HepG2 (cell line): ENCODE measurements around the gene HDLBP. TPM values are rescaled to one million over a fixed set of nuclear protein-coding genes. Genes with fewer than 3 reads are reported as not detected.
A peak's percentile ranks its signal among the peaks of the same experiment; 100 is the strongest.

ENCODE experiments used
- CBX5 ChIP-seq: sonication (generic); formaldehyde crosslinking; IDR thresholded peaks from 2 replicates; pipeline ENCODE4 v1.4.0; 2020; ENCODE audit warnings: missing genetic modification reagents, borderline replicate concordance
- E2F1 ChIP-seq: sonication (generic); formaldehyde crosslinking; IDR thresholded peaks from 2 replicates; pipeline ENCODE4 v1.5.0; 2020; ENCODE audit warnings: missing genetic modification reagents
- FOXA3 ChIP-seq: IDR thresholded peaks from 2 replicates; pipeline ENCODE4 v1.6.1; 2016; ENCODE audit warnings: missing genetic modification reagents, missing compliant biosample characterization
- FOXO1 ChIP-seq: sonication (generic); formaldehyde crosslinking; IDR thresholded peaks from 2 replicates; pipeline ENCODE4 v1.4.0; 2020; ENCODE audit warnings: missing genetic modification reagents
- FUBP1 ChIP-seq: sonication (generic); formaldehyde crosslinking; IDR thresholded peaks from 2 replicates; pipeline ENCODE4 v1.5.1; 2020; ENCODE audit warnings: missing genetic modification reagents, mild to moderate bottlenecking, borderline replicate concordance
- GPBP1L1 ChIP-seq: sonication (generic); formaldehyde crosslinking; IDR thresholded peaks from 2 replicates; pipeline ENCODE4 v1.5.0; 2020; ENCODE audit warnings: mild to moderate bottlenecking, missing genetic modification reagents
- HNRNPUL1 ChIP-seq: fragments of 200-400 bp; formaldehyde crosslinking; IDR thresholded peaks from 2 replicates; pipeline ENCODE4 v1.6.1; 2017; ENCODE audit warnings: low read depth, mild to moderate bottlenecking, low read length, moderate library complexity
- KLF13 ChIP-seq: sonication (generic); formaldehyde crosslinking; IDR thresholded peaks from 2 replicates; pipeline ENCODE4 v1.4.0; 2020; ENCODE audit warnings: mild to moderate bottlenecking, missing genetic modification reagents
- LCORL ChIP-seq, 2 experiments: fragments of 450-650 bp in 1 of 2; sonication (generic) in 1 of 2; formaldehyde crosslinking in 1 of 2; IDR thresholded peaks; 2 replicates each; pipeline versions ENCODE4 v1.5.0 to v1.6.1; 2017 to 2020; ENCODE audit warnings: antibody characterized with exemption in 1 of 2, missing genetic modification reagents in 1 of 2
- MZF1 ChIP-seq: sonication (generic); formaldehyde crosslinking; IDR thresholded peaks from 2 replicates; pipeline ENCODE4 v1.8.1; 2023; ENCODE audit warnings: mild to moderate bottlenecking, missing genetic modification reagents, borderline replicate concordance
- PLSCR1 ChIP-seq: sonication (generic); formaldehyde crosslinking; IDR thresholded peaks from 2 replicates; pipeline ENCODE4 v1.5.0; 2020; ENCODE audit warnings: missing genetic modification reagents, mild to moderate bottlenecking, borderline replicate concordance
- RARG ChIP-seq: sonication (generic); formaldehyde crosslinking; IDR thresholded peaks from 2 replicates; pipeline ENCODE4 v1.4.0; 2020; ENCODE audit warnings: low read depth, mild to moderate bottlenecking, missing genetic modification reagents
- SALL1 ChIP-seq: sonication (generic); formaldehyde crosslinking; IDR thresholded peaks from 2 replicates; pipeline ENCODE4 v1.8.0; 2022; ENCODE audit warnings: mild to moderate bottlenecking, missing genetic modification reagents
- ZBTB42 ChIP-seq: sonication (generic); formaldehyde crosslinking; IDR thresholded peaks from 2 replicates; pipeline ENCODE4 v1.5.0; 2020; ENCODE audit warnings: mild to moderate bottlenecking, missing genetic modification reagents
- ZNF567 ChIP-seq: sonication (generic); formaldehyde crosslinking; IDR thresholded peaks from 2 replicates; pipeline ENCODE4 v1.8.1; 2023; ENCODE audit warnings: mild to moderate bottlenecking, missing genetic modification reagents, borderline replicate concordance
- ZNF570 ChIP-seq: sonication (generic); formaldehyde crosslinking; IDR thresholded peaks from 2 replicates; pipeline ENCODE4 v1.4.0; 2020; ENCODE audit warnings: mild to moderate bottlenecking, missing genetic modification reagents, borderline replicate concordance
- ZNF710 ChIP-seq: sonication (generic); formaldehyde crosslinking; IDR thresholded peaks from 2 replicates; pipeline ENCODE4 v1.5.0; 2020; ENCODE audit warnings: mild to moderate bottlenecking, missing genetic modification reagents, borderline replicate concordance
- ZNF788 ChIP-seq: sonication (generic); formaldehyde crosslinking; IDR thresholded peaks from 2 replicates; pipeline ENCODE4 v1.5.0; 2020; ENCODE audit warnings: mild to moderate bottlenecking, missing genetic modification reagents, borderline replicate concordance
- ZSCAN5A ChIP-seq: sonication (generic); formaldehyde crosslinking; IDR thresholded peaks from 2 replicates; pipeline ENCODE4 v1.8.0; 2022; ENCODE audit warnings: mild to moderate bottlenecking, missing genetic modification reagents, borderline replicate concordance
- polyA plus RNA-seq, 8 experiments: library from polyadenylated mRNA; depleted of rRNA in 3 of 8; stranded (reverse) in 7 of 8; unstranded in 1 of 8; fragments of >200 nt; fragmentation: Illumina TruSeq in 4 of 8; extraction: Trizol in 4 of 8; gene quantifications; 2 replicates each; pipeline versions ENCODE4 v1.2.1 to v1.2.3, GENCODE V29; 2011 to 2016; ENCODE audit warnings: low read depth in 4 of 8, missing spikeins in 1 of 8, mixed read lengths in 1 of 8; ENCODE audit not compliant: insufficient read depth in 1 of 8
- total RNA-seq, 5 experiments: library from RNA; depleted of rRNA; stranded (reverse); fragments of >200 nt; fragmentation: Illumina TruSeq; extraction: Trizol; gene quantifications; 2 replicates each; pipeline ENCODE4 v1.2.3, GENCODE V29; 2016; ENCODE audit warnings: low read depth in 1 of 5

Gene HDLBP
- total and polyA plus RNA-seq, 2 of the 13 experiments (the other 11 are each of a cell fraction or from before 2014, with no cell fraction given): 464 to 707 TPM

GRCh38 chr2:241315879-241316631 is 583 bp upstream of the HDLBP start, which contains the start of gene SEPTIN2 (continued):
- TF ChIP-seq FUBP1 (CRISPR knock-in tag) (no peak), ZBTB42 (CRISPR knock-in tag) (no peak), HNRNPUL1 (no peak), ZNF788 (CRISPR knock-in tag) (0 out of 2 replicates have a peak, but pooled peaks have one; percentile 43), MZF1 (CRISPR knock-in tag) (peak; percentile 69; the same call in 1 of the 2 replicates), ZNF570 (no peak), FOXA3 (CRISPR knock-in tag) (no peak), PLSCR1 (CRISPR knock-in tag) (no peak), ZSCAN5A (no peak), LCORL (IDR thresholded peaks at IDR 0.05) (no peak), LCORL (CRISPR knock-in tag; IDR thresholded peaks at IDR 0.05) (no peak), ZNF567 (CRISPR knock-in tag) (no peak; the same call in 1 of the 2 replicates), GPBP1L1 (CRISPR knock-in tag) (no peak), FOXO1 (CRISPR knock-in tag) (peak; percentile 24), ZNF710 (CRISPR knock-in tag) (peak; percentile 84), RARG (CRISPR knock-in tag) (no peak), E2F1 (CRISPR knock-in tag) (no peak), KLF13 (CRISPR knock-in tag) (peak; percentile 50; the same call in 1 of the 2 replicates), SALL1 (CRISPR knock-in tag) (peak; percentile 77), CBX5 (CRISPR knock-in tag) (no peak)
